ENCODE data around the gene TSACC.
"Not testable (repeated sequence)": the region's sequence is repeated elsewhere in the genome, so short reads cannot be mapped to it uniquely, and the experiment has no call there.

Gene TSACC

DNA sequence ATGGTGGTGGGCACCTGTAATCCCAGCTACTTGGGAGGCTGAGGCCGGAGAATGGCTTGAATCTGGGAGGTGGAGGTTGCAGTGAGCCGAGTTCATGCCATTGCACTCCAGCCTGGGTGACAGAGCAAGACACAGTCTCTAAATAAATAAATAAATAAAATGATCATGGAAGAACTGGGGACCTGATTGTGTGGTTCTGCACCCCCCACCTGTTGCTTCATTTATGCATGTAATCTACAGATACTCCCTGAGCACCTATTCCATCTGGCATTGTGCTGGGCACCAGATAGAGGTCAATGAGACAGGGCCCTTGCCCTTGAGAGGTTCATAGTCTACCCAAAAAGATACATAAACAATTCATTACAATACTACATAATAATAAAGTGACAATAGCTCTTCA is 19.7 kb downstream of the TSACC start:
- DNase-seq (ENCODE audit: low spot score in 2 of 2) = no peak
- in situ Hi-C loops (cut with MboI; ENCODE audit: low sequenced_read_pairs) = no loop called here
- no peaks in the 10 kb centered on the region for H3K36me3 ChIP-seq (replicated peaks)

DNA sequence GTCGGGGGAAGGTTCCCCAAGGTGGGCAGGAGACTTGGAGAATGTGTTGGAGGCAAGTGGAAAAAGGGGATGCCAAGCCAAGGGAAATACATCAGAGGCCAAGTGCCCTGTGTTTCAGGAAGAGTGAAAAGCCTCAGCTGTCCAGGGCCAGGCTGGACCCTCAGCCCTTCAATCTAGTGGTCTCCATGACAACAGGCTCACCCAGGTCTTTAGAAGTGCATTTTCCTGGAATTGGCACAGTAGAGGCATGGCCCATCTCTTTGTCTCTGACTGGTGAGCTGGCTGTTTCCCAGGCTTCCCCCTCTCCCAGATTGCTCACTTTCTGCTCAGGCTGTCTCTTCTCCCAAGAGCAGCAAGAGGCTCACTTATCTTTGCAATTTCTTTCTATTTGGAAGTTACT is 20.3 kb downstream of the TSACC start:
- Histone ChIP-seq H3K27me3 (ENCODE audit: low read depth) (peaks cover 31% of the 10 kb centered on the region), H3K36me3 (replicated peaks) (no peaks in the 10 kb centered on the region), H3K9me3 (no peaks in the 10 kb centered on the region), H3K4me1 (peaks cover 2% of the 10 kb centered on the region), H3K4me3 (no peak overlapping the region)
- no peak for DNase-seq (ENCODE audit: low spot score in 2 of 2)
- in situ Hi-C loops (cut with MboI; ENCODE audit: low sequenced_read_pairs) = no loop called here

More for the DNA sequence above, 19.7 kb downstream of the TSACC start:
- Histone ChIP-seq H3K27me3 (ENCODE audit: low read depth) (peaks cover 32% of the 10 kb centered on the region), H3K9me3 (no peaks in the 10 kb centered on the region), H3K4me3 (no peak overlapping the region), H3K4me1 (peaks cover 2% of the 10 kb centered on the region)

DNA sequence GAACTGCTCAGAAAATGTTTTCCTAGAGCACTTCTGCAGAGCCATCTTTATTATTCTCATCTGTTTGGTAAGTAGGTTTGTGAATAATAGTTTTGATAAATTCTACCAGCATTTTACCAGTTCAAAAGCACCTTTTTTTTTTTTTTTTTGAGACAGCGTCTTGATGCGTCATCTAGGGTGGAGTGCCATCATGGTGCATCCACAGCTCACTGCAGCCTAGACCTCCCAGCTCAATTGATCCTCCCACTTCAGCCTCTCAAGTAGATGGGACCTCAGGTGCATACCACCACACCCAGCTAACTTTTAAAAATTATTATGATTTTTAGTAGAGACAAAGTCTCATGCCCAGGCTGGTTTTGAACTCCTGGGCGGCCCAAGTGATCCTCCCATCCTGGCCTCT is 20.9 kb downstream of the TSACC start:
- in situ Hi-C loops (cut with MboI; ENCODE audit: low sequenced_read_pairs) = no loop called here
- no peak overlapping the region for H3K4me3 ChIP-seq
- H3K4me1 ChIP-seq = peaks cover 2% of the 10 kb centered on the region
- no peak for DNase-seq (ENCODE audit: low spot score in 2 of 2)
- H3K27me3 ChIP-seq (ENCODE audit: low read depth) = peaks cover 27% of the 10 kb centered on the region
- no peaks in the 10 kb centered on the region for H3K9me3 ChIP-seq
- no peaks in the 10 kb centered on the region for H3K36me3 ChIP-seq (replicated peaks)

DNA sequence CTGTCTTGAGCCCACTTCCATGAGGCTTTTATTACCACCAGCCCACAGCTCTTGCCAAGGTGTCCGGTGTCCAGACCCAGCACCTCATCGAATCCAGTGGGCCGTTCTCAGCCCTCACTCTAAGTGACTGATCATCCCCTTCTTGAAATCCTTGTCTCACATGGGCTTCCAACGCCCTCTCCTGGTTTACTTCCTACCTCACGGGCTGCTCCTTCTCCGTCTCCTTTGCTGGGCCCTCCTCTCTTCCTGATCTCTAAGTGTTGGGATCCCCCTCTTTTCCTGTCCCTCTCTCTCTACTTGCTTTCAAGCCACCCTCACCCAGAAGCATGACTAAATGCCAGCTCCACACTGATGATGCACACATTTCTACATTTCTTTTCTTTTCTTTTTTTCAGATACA is 21.6 kb downstream of the TSACC start:
- Histone ChIP-seq H3K4me3 (no peak overlapping the region), H3K27me3 (ENCODE audit: low read depth) (peaks cover 20% of the 10 kb centered on the region), H3K36me3 (replicated peaks) (no peaks in the 10 kb centered on the region), H3K9me3 (no peaks in the 10 kb centered on the region), H3K4me1 (peaks cover 2% of the 10 kb centered on the region)
- in situ Hi-C loops (cut with MboI; ENCODE audit: low sequenced_read_pairs) = no loop called here
- DNase-seq (ENCODE audit: low spot score in 2 of 2) = peak; percentile 30 to 55

DNA sequence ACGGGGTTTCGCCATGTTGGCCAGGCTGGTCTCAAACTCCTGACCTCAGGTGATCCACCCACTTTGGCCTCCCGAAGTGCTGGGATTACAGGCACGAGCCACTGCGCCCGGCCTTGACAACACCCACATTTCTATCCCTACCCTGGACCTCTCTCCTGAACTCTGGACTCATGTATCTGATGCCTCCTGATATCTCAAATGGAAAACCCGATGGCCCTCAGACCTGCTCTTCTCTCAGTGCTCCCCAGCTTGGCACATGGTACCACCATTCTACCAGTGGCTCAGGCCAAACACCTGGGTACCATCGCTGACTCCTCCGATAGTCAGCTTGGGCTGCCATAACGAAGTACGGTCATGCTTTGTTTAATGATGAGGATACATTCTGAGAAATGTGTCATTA is 22.2 kb downstream of the TSACC start:
- peaks cover 2% of the 10 kb centered on the region for H3K4me1 ChIP-seq
- H3K9me3 ChIP-seq = no peaks in the 10 kb centered on the region
- H3K27me3 ChIP-seq (ENCODE audit: low read depth) = peaks cover 21% of the 10 kb centered on the region; the same call in 1 of the 2 replicates
- in situ Hi-C loops (cut with MboI; ENCODE audit: low sequenced_read_pairs) = no loop called here
- no peak overlapping the region for H3K4me3 ChIP-seq
- DNase-seq (ENCODE audit: low spot score in 2 of 2) = no peak
- H3K36me3 ChIP-seq (replicated peaks) = no peaks in the 10 kb centered on the region

DNA sequence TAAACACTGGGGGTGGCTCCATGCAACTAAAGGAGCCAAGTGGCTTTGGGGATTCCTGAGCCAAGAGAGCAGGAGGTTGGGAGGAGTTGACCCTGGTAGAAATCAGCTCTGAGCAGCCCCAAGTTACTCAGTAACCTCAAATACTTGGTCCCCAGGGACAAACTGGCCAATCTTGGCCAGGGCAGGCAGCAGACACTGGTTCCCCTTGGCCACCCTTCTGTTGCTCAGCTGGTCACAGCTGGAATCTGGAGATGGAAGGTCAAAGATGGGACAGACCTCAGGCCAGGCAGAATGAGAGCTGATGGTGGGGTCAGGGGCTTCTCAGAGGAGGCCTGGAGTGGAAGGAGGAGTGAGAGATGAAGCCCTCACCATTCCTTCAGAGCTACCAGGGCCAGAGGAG is 27.4 kb downstream of the TSACC start:
- Histone ChIP-seq H3K36me3 (replicated peaks) (no peaks in the 10 kb centered on the region), H3K4me1 (no peaks in the 10 kb centered on the region), H3K27me3 (ENCODE audit: low read depth) (0 out of 2 replicates have a peak, but pooled peaks cover 3% of the 10 kb centered on the region), H3K9me3 (no peaks in the 10 kb centered on the region), H3K4me3 (no peak overlapping the region)
- no peak for DNase-seq (ENCODE audit: low spot score in 2 of 2)
- in situ Hi-C loops (cut with MboI; ENCODE audit: low sequenced_read_pairs) = no loop called here

DNA sequence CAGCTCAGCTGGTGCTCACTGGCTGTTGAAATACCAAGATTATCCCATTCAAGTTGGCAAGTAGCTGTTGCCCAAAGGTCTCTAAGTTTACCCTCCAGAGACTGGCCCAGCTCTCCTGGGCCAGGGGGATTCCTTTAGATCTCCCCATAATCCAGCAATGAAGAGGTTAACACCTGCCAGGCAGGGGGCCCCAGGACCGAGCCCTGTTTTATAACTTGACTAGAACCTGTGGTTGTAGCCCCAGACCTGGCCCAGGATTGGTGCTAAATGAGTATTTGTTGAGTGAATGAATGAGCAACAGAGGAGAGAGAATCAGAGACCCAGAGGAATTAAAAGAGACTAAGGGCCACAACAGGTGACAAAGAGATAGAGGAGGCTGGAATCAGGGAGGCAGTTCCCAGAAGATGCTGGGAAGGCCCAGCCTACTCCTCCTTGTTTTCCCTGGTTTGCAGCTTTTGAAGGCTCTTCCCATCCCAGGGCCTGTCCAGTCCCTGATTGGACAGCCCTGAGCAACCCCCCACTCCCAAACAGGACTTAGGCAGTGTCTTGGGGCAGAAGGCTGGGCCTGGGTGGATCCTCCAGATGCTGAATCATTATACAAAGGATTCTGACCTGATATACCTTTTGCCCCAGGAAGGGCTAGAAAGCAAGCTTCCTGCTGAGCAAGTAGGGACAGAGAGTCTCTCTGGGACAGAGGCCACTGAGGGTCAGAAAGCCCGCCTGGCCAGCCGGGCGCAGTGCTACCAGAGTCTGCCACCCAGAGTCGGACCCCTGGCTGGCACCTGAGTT is 28.2 kb downstream of the TSACC start:
- no peak for DNase-seq (ENCODE audit: low spot score in 2 of 2)
- in situ Hi-C loops (cut with MboI; ENCODE audit: low sequenced_read_pairs) = no loop called here
- no peaks in the 10 kb centered on the region for H3K9me3 ChIP-seq

DNA sequence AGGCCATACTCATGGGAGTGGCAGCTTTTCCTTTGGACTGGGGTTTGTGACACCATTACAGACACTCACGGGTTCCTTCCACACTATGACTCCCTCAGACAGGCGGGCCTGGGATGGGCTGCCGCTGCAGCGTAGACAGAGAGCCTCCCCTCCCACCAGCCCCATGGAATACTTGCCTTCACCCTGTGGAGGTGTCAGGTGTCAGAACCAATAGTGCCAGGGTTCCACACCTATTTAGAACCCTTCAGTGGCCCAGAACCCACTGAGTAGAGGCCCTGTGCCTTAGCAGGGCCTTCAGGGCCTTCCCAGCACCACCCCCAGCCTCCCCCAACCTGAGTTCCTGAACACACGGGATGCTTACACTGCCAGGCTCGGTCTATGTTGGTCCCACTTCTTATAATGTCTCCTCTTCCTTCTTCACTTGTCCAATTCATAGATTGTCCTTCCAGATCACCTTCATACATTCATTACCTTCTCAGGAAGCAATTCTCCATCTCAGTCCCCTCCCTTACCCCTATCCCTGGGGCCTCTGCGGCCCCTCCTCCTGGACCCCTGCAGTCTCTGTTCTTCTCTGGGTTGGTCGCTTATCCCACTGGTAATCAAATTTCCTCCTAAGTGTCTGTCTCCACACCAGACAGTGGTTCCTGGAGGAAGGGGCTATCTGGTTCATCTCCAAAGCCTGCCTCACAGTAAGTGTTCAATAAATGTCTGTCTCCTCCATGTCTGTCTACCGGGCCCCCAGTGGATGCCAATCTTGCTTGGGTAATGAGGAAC is 29.2 kb downstream of the TSACC start:
- no peaks in the 10 kb centered on the region for H3K36me3 ChIP-seq (replicated peaks)
- no peaks in the 10 kb centered on the region for H3K4me1 ChIP-seq
- no peak overlapping the region for H3K4me3 ChIP-seq
- in situ Hi-C loops (cut with MboI; ENCODE audit: low sequenced_read_pairs) = no loop called here
- no peaks in the 10 kb centered on the region for H3K9me3 ChIP-seq
- no peak for DNase-seq (ENCODE audit: low spot score in 2 of 2)
- peaks cover 14% of the 10 kb centered on the region; the same call in 1 of the 2 replicates for H3K27me3 ChIP-seq (ENCODE audit: low read depth)

More for the DNA sequence above, 28.2 kb downstream of the TSACC start:
- H3K4me3 ChIP-seq = no peak overlapping the region
- H3K4me1 ChIP-seq = no peaks in the 10 kb centered on the region
- no peaks in the 10 kb centered on the region for H3K36me3 ChIP-seq (replicated peaks)
- peaks cover 4% of the 10 kb centered on the region; the same call in 1 of the 2 replicates for H3K27me3 ChIP-seq (ENCODE audit: low read depth)

DNA sequence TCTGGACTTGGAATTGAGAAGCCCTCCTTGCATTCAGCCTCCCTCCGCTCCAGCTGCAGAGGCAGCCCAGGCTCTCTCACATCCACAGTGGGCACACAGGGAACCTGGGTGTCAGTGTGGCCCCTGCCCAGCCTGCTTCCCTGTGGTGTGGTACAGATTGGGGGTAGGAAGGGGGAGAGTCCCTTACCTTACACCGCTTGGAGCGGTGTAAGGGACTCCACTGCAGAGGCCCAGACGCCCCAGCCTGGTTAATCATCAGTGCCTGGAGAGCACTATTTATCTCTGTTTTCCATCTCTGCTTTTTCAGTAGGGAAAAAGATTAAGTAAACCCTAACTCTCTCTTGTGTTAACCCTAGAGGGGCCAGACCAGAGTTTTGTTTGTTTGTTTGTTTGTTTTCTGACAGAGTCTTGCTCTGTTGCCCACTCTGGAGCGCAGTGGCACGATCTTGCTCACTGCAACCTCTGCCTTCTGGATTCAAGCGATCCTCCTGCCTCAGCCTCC is 29.9 kb downstream of the TSACC start:
- Histone ChIP-seq H3K9me3 (no peaks in the 10 kb centered on the region), H3K36me3 (replicated peaks) (no peaks in the 10 kb centered on the region), H3K4me1 (no peaks in the 10 kb centered on the region), H3K27me3 (ENCODE audit: low read depth) (peaks cover 18% of the 10 kb centered on the region; the same call in 1 of the 2 replicates), H3K4me3 (no peak overlapping the region)
- in situ Hi-C loops (cut with MboI; ENCODE audit: low sequenced_read_pairs) = no loop called here
- no peak for DNase-seq (ENCODE audit: low spot score in 2 of 2)

DNA sequence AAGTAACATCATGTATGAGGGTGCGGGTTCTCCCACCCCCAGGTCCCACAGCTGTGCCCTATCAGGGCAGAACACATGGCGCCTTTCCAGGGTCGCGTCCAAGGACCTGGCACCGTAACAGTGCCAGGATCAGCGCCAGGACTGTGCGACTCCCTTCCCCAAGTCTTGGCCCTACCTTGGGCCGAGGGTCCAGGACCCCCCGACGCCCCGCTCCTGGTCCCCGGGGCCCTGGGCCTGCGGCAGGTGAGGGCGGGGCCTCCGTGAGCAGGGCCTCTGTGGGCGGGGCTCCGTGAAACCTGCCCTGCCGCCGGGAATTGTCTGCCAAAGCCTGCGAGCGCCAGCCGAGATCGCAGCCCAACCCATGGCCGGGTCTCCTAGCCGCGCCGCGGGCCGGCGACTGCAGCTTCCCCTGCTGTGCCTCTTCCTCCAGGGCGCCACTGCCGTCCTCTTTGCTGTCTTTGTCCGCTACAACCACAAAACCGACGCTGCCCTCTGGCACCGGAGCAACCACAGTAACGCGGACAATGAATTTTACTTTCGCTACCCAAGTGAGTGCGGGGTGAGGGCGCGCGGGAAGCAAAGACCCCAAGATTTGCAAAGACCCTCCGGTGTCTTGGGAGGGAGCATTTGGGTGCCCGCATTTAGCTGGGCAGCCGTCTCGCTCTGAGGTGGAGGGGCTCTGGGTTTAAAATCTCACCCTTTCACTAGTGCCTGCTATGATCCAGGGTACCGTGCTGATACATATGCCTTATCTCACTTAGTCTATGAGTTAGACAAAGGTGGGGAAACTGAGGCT is 30.8 kb downstream of the TSACC start, which contains the start of gene RHBG:
Gene RHBG (plus strand): TSS at position 323 of the 796 bp plus-strand sequence. CDS start 39 bp downstream, at position 362.
- Histone ChIP-seq H3K4me1 (no peaks in the 10 kb centered on the region), H3K9me3 (no peaks in the 10 kb centered on the region), H3K4me3 (no peak within 1 kb of the TSS), H3K27me3 (ENCODE audit: low read depth) (peaks cover 23% of the 10 kb centered on the region), H3K36me3 (replicated peaks) (no peaks in the 10 kb centered on the region)
- peak in 1 of 2 experiments; percentile 27 for DNase-seq (ENCODE audit: low spot score in 2 of 2)
- in situ Hi-C loops (cut with MboI; ENCODE audit: low sequenced_read_pairs) = no loop called here

DNA sequence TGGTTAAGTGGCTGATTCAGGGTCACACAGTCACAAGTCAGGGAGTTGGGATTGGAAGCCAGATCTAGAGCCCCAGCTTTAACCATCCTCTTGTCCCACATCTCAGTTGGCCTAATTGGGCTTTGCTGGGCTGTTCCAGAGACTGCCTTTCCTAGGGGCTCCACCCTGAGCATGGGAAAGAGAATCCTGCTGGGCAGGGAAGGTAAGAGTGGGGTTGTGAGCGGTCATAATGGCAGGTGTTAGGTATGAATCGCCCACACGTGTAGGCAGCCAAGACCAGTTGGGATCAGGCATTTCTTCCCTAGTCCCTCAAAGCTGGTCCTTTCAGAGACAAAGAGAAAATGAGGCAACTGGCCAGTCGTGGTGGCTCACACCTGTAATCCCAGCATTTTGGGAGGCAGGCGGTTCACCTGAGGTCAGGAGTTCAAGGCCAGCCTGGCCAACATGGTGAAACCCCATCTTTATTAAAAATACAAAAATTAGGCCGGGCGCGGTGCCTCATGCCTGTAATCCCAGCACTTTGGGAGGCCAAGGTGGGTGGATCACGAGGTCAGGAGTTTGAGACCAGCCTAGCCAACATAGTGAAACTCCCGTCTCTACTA is 31.5 kb downstream of the TSACC start:
- DNase-seq (ENCODE audit: low spot score in 2 of 2); H3K9me3 ChIP-seq; in situ Hi-C loops (cut with MboI; ENCODE audit: low sequenced_read_pairs); H3K36me3 ChIP-seq (replicated peaks); H3K4me3 ChIP-seq; H3K4me1 ChIP-seq: not testable (repeated sequence)
- H3K27me3 ChIP-seq (ENCODE audit: low read depth) = peaks cover 23% of the 10 kb centered on the region

DNA sequence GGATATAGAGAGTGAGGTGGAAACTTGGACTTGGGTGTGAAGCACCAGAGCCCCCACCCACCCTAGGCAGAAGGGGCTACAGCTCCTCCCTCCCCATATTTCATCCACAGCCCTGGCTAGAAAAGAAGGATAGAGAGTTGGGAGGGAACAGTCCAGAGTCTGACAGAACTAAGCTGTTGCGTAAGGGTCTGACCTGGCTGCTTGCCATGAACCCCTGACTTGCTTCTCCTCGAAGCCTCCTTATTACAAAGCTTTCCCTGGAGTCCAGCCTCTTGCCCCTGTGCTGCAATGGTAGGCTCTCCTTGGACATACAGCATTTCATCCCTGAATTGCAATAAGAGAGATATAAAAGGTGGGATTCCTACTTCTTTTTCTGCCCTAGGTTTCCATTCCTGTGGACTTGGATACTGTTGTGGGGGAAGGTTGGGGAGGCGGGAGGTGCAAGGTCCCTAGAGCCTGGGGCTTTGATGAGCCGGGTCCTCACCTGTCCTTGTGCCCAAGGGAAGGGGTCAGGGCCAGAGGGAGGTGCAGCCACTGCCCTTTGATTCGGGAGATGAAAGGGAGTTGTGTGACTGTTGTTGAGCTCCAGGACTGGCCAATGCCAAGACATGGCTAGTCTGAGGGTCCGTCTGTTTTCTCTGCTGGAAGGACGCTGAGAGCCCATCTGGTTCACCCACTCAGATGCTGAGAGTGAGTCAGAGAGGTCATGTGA is 33.4 kb downstream of the TSACC start:
- in situ Hi-C loops (cut with MboI; ENCODE audit: low sequenced_read_pairs) = no loop called here
- Histone ChIP-seq H3K27me3 (ENCODE audit: low read depth) (peaks cover 20% of the 10 kb centered on the region), H3K4me1 (no peaks in the 10 kb centered on the region), H3K9me3 (no peaks in the 10 kb centered on the region), H3K4me3 (no peak overlapping the region), H3K36me3 (replicated peaks) (no peaks in the 10 kb centered on the region)
- DNase-seq (ENCODE audit: low spot score in 2 of 2) = no peak

DNA sequence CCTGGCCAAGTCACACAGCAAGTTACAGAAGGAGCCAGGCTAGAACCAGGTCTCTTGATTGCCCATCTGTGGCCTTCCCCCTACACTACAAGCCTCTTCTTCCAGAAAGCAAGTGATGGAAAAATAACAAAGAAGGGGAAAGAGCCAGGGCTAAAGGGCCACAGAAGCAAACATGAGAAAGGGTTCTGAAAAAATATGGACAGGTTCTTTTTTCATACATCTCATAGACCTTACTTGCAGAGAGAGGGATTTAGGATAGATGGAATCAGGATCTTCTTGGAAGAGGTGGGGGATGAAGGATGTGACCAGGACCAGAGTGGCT is 33.9 kb downstream of the TSACC start:
- Histone ChIP-seq H3K4me1 (no peaks in the 10 kb centered on the region), H3K27me3 (ENCODE audit: low read depth) (peaks cover 20% of the 10 kb centered on the region), H3K4me3 (no peak overlapping the region), H3K9me3 (no peaks in the 10 kb centered on the region), H3K36me3 (replicated peaks) (no peaks in the 10 kb centered on the region)
- no peak for DNase-seq (ENCODE audit: low spot score in 2 of 2)
- in situ Hi-C loops (cut with MboI; ENCODE audit: low sequenced_read_pairs) = no loop called here

All from HAP-1 (cell line).